DND-41 (cell line): ENCODE data around the gene PCMTD2.

ENCODE experiments used
- ATAC-seq: fragments of 200-7000 bp; cut with Tn5 transposase; 3 replicates; pipeline ENCODE4 v1.9.1; 2021; ENCODE audit warnings: low read depth; ENCODE audit not compliant: insufficient read depth
- DNase-seq: peaks from one replicate; pipeline ENCODE4 v3.0.0-alpha.2; 2020
- H2AFZ ChIP-seq: 2 replicates; pipeline ENCODE4 v1.6.0; 2012; ENCODE audit warnings: low read depth, low read length
- H3K27ac ChIP-seq: 2 replicates; pipeline ENCODE4 v1.5.1; 2012; ENCODE audit warnings: low read length, inconsistent platforms
- H3K27me3 ChIP-seq: fragments of 200-600 bp; sonication (generic); 2 replicates; pipeline ENCODE4 v1.6.0; 2012; ENCODE audit warnings: low read length, mild to moderate bottlenecking, inconsistent platforms; ENCODE audit not compliant: insufficient read depth, poor library complexity
- H3K36me3 ChIP-seq: 2 replicates; pipeline ENCODE4 v1.5.1; 2012; ENCODE audit warnings: low read length, inconsistent platforms; ENCODE audit not compliant: insufficient read depth
- H3K4me1 ChIP-seq: 2 replicates; pipeline ENCODE4 v1.5.1; 2012; ENCODE audit warnings: mild to moderate bottlenecking, low read length; ENCODE audit not compliant: insufficient read depth
- H3K4me2 ChIP-seq: 2 replicates; pipeline ENCODE4 v1.6.0; 2012; ENCODE audit warnings: mild to moderate bottlenecking, moderate library complexity, low read length, inconsistent platforms; ENCODE audit not compliant: insufficient read depth
- H3K4me3 ChIP-seq, 2 experiments: fragments of 200-600 bp in 1 of 2; shearing (Covaris generic) in 1 of 2; 2 replicates each; pipeline ENCODE4 v1.5.1; 2012 to 2016; ENCODE audit warnings: inconsistent platforms in 2 of 2, low read length in 2 of 2, mild to moderate bottlenecking in 2 of 2, low read depth in 1 of 2, moderate library complexity in 1 of 2
- H3K79me2 ChIP-seq: 2 replicates; pipeline ENCODE4 v1.6.0; 2012; ENCODE audit warnings: low read length, inconsistent platforms; ENCODE audit not compliant: insufficient read depth
- H3K9ac ChIP-seq: 2 replicates; pipeline ENCODE4 v1.6.0; 2012; ENCODE audit warnings: low read depth, mild to moderate bottlenecking, inconsistent platforms, low read length, moderate library complexity
- H3K9me3 ChIP-seq: 2 replicates; pipeline ENCODE4 v1.5.1; 2012; ENCODE audit warnings: low read length, moderate library complexity, mild to moderate bottlenecking, inconsistent platforms; ENCODE audit not compliant: insufficient read depth, severe bottlenecking
- H4K20me1 ChIP-seq: 2 replicates; pipeline ENCODE4 v1.6.0; 2012; ENCODE audit warnings: low read length; ENCODE audit not compliant: insufficient read depth
- CTCF ChIP-seq: IDR thresholded peaks from 2 replicates; pipeline ENCODE4 v1.5.1; 2012; ENCODE audit warnings: borderline replicate concordance, low read length, moderate library complexity, mild to moderate bottlenecking; ENCODE audit not compliant: poor library complexity, severe bottlenecking; ENCODE audit errors: extremely low read depth
- EZH2 ChIP-seq: IDR thresholded peaks from 3 replicates; pipeline ENCODE4 v1.6.1; 2012; ENCODE audit warnings: borderline replicate concordance, low read depth, mild to moderate bottlenecking, moderate library complexity, low read length, inconsistent platforms; ENCODE audit not compliant: severe bottlenecking

PCMTD2 gene

GRCh38 chr20:64241061-64241460 lies 14.5 kb upstream of the PCMTD2 start:
- peaks cover 5% of the 10 kb centered on the region; the same call in 1 of the 2 replicates for H4K20me1 ChIP-seq
- H3K4me3 ChIP-seq, result no peak overlapping the region
- DNase-seq (no peak), ATAC-seq (no peak)
- no peaks in the 10 kb centered on the region for H3K4me1 ChIP-seq
- TF ChIP-seq EZH2, result no peak
- no peak for TF ChIP-seq CTCF
- H3K9me3 ChIP-seq, result no peaks in the 10 kb centered on the region
- H3K27me3 ChIP-seq, result no peaks in the 10 kb centered on the region
- no peak overlapping the region for H3K9ac ChIP-seq
- H3K4me2 ChIP-seq, result no peak overlapping the region
- H2AFZ ChIP-seq, result no peak overlapping the region
- H3K36me3 ChIP-seq, result no peaks in the 10 kb centered on the region
- H3K79me2 ChIP-seq, result no peaks in the 10 kb centered on the region
- no peak overlapping the region for H3K27ac ChIP-seq

- Histone ChIP-seq H3K9ac (no peak overlapping the region), H3K27ac (no peak overlapping the region), H3K27me3 (no peaks in the 10 kb centered on the region), H4K20me1 (peaks cover 5% of the 10 kb centered on the region; the same call in 1 of the 2 replicates), H3K36me3 (no peaks in the 10 kb centered on the region), H3K4me1 (no peaks in the 10 kb centered on the region), H3K79me2 (no peaks in the 10 kb centered on the region), H3K4me2 (no peak overlapping the region), H2AFZ (no peak overlapping the region), H3K4me3 (no peak overlapping the region), H3K9me3 (no peaks in the 10 kb centered on the region)
- ATAC-seq (no peak), DNase-seq (no peak)
- no peak for TF ChIP-seq EZH2
- TF ChIP-seq CTCF, result no peak
These were observed 13.3 kb upstream of the PCMTD2 start for GRCh38 chr20:64242003-64242796.

GRCh38 chr20:64242797-64243475 lies 12.6 kb upstream of the PCMTD2 start:
- no peaks in the 10 kb centered on the region for H3K27me3 ChIP-seq
- no peak for DNase-seq
- H3K4me1 ChIP-seq, result no peaks in the 10 kb centered on the region
- no peaks in the 10 kb centered on the region for H3K9me3 ChIP-seq
- no peaks in the 10 kb centered on the region for H3K36me3 ChIP-seq
- no peak for TF ChIP-seq CTCF
- no peak for TF ChIP-seq EZH2
- ATAC-seq, result no peak
- H2AFZ ChIP-seq, result no peak overlapping the region
- no peak overlapping the region for H3K4me2 ChIP-seq
- H3K9ac ChIP-seq, result no peak overlapping the region
- H3K79me2 ChIP-seq, result no peaks in the 10 kb centered on the region
- H3K4me3 ChIP-seq, result no peak overlapping the region
- H3K27ac ChIP-seq, result no peak overlapping the region
- H4K20me1 ChIP-seq, result peaks cover 5% of the 10 kb centered on the region; the same call in 1 of the 2 replicates
